ENCODE measurements around the gene KCNJ14.

The KCNJ14 gene

GRCh38 chr19:48490981-48491792 lies 35.8 kb downstream of the KCNJ14 start:
- DNase-seq = no peak

- no peak for DNase-seq
Measured at GRCh38 chr19:48491793-48492123, 36.4 kb downstream of the KCNJ14 start.

DNA sequence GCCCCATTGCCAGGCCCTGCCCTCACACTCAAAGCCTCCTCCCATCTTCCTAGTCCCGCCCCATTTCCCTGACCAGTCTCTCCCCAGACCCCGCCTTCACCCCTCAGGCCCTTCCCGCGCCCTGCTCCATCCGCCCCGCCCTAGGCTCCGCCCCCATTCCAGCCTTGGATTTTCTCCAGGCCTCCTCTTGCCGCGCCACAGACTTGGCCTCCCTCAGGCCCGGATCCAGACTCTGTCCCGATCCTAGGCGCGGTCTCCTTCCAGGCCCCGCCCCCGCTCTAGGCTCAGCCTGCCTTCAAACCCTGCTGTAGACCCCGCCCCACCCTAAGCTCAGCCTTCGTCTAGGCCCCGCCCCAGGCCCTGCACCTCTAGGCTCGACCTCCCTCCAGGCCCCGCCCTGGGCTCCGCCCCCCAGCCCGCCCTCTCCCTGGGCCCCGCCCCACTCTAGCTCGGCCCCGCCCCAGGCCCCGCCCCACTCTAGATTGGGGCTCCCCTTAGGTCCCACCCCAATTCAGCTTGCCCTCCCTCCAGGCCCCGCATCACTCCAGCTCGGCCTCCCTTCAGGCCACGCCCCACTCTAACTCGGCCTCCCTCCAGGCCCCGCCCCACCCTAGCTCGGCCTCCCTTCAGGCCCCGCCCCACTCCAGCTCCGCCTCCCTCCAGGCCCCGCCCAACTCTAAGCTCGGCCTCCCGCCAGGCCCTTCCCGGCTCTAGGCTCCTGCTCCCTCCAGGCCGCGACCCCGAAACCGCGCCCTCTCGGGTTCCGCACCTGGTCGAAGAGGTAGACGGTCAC lies 37.7 kb downstream of the KCNJ14 start:
- DNase-seq = peak; percentile 66

DNA sequence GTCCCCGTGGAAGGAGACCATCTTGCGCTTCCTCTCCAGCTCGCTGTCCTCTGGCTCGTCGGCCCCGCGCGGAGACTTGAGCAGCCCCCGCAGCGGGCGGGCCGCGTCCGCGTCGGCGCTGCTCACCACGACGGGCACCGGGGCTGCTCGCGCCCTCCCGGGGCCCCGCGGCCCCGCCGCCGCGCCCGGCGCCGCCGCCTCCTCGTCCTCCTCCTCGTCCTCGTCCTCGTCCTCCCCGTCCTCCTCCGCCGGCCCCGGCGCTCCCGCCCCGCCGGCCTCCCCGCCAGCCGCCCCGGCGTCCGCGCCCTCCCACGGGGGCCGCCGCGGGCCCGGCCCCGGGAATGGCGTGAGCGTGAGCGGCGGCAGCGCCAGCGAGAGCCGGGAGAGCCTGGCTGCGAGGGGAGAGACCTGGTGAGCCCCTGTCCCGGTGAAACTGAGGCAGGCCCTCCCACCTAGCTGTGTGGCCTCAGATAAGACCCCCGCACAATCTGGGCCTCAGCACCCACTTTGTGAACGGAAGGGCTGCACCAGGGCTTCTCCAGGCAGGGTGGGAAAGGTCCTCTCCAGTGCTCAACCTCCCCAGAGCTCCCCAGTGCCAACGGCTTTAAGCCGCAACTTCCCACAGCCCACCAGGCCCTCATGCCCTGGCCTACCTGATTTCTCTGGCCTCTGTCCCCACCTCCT lies 38.5 kb downstream of the KCNJ14 start:
- DNase-seq = no peak

GRCh38 chr19:48495396-48495795 lies 40.0 kb downstream of the KCNJ14 start:
- no peak for DNase-seq

DNA sequence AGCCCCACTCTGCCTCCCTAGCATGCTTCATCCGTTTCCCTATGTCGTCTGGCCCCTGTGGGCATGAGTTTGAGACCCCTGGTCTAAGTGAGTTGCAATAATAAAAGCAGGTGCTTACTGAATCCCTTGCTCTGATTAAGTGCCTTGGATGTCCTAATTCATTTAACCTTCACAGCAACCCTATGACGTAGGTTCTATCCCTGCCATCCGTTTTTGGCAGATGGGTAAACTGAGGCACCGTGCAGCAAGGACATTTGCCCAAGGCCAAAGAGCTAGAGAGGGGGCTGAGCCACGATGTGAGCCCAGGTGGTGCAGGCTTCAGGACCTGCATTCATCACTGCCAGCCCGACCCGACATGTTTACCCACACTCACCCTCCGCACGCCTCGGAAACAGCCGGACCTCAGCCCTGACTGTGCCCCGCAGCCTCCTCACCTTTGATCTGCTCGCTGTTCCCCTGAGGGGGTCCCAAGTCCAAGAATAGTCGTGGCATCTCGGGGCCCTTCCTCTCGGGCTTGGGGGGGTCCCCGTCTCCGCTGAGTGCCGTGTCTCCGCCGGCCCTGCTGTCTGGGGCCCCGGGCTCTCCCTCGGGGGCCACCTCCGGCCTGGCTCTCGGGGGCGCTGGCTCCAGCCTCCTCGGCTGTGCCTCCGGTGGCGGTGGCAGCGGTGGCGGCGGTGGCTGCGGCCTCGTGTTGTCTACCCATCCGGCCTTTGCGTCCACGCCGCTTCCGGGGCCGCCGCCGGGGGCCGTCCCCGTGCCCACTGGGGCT lies 41.8 kb downstream of the KCNJ14 start:
- no peak for DNase-seq

DNA sequence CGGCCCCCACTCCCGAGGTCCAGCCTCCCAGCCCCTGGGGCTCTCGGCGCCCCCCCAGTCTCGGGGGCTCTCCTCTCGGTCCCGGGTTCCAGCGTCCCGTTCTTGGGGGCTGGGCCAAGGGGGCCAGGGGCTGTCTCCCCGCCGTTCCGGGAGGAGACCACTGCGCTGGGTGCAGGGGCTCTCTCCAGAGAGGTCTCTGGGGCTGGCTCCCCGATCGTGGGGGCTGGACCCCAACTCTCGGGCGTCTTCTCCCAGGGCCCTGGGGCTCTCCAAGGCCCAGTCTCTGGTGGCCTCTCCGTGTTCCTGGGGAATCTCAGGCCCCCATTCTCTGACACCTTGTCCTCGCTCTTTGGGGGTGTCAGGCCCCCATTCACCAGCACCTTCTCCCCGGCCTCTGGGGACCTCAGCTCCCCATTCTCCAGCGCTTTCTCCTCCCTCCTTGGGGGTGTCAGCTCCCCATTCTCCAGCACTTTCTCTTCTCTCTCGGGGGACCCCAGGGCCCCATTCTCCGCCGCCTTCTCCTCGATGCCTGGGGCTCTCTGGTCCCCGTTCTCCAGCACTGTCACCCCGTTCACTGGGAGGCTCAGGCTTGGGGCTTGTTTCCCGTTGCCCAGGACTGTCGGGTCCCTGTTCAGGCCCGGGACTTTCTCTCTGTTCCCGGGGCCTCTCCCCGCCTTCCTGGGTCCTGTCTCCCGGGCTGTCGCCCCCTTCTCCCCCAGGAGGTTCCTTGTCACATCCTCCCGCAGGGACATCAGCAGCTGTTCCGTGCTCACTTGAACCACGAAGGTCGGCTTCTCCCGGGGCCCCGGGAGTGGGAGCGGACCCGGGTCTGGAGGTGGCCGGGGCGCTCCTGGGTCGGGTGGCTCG lies 42.6 kb downstream of the KCNJ14 start:
- no peak for DNase-seq

DNA sequence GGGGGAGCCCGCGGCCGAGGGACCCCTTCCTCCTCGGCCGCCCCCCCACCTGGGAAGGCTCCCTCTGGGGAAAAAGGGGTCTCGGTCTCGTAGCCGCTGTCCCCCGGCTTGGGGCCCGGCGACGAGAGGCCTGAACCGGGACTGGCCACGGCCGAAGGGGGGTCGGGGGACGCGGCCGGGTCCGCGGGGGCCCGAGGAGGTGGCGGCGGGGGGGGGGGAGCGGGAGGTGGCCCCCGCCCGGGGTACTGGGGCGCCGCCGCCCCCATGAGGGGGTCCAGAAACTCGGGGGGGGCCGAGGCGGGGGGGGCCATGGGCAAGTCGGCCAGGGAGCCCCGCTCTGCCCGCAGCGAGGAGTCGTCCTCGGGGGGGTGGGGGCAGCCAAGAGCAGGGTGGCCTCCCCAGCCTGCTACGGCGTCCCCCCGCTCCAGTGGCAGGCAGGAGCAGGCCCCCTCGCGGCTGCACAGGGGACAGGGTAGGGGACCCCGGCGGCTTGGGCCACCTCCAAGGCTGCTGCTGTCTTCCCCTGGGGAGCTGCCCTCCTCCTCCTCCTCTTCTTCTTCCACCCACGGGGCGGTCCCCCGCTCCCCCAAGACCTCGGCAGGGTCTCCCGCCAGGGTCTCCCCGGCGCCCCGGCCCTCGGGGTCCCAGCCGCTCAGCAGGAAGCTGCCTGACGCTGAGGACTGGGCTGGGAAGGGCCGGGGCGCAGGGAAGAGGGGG lies 43.4 kb downstream of the KCNJ14 start:
- no peak for DNase-seq

DNA sequence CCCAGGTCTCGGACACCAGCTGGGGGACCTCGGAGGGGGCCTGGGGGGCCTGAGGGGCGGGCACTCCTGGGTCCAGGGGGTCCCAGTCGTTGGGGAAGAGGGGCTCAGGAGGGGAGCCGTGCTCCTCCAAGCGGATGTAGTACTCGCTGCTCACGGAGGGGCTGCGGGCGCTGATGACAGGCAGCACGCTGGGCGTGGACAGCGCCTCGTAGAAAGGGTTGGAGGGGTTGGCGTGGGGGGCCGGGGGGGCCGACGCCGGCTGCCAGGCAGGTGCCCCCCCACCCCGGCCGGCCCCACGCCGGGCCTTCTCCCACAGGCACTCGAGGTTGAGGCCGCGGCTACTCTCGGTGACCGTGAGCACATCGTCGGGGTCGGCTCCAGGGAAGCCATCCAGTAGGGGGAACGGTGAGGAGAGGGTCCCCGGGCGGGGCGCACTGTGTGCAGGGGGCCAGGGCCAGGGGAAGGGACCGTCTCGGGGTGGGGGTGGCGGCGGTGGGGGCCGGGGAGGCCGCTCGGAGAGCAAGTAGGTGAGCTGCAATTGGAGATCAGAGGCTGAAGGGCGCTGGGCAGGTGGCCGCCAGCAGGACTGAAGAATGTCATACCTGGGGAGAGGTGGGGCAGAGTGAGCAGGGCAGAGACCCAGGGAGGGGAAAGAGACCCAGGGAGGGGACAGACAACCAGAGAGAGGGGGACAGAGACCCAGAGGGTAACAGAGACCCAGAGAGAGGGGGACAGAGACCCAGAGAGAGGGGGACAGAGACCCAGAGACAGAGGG lies 44.1 kb downstream of the KCNJ14 start:
- DNase-seq = no peak

DNA sequence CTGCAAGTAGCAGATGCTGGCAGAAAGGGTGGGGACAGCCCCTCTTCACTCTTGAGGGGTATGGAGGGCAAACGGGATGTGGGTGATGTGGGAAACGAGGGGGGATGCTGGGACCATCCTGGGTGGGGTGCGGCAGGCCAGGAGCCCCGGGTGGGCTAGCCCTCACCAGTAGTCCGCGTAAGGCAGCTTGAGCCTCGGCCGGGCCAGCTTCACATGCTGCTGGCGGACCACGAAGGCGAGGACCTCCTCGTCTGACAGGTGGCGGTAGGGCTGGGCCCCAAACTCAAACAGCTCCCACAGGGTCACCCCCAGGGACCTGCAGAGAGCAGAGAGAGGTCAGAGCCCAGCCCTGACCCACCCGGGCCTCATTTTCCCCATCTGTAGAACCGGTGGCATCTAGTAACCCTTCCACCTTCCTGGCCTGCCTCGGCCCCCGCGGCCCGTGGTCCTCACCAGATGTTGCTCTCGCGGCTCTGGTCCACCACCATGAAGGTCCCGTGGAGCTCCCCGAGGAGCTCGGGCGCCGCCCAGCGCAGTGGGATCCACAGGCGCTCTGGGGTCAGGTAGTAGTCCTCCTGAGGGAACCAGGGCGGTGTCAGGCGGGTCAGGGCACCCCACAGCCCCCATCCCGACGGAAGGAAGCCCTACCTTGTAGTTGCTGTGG lies 45.6 kb downstream of the KCNJ14 start:
- DNase-seq = no peak

- DNase-seq = no peak
Measured at GRCh38 chr19:48501494-48502349, 46.3 kb downstream of the KCNJ14 start.

GRCh38 chr19:48502350-48503018 lies 47.1 kb downstream of the KCNJ14 start:
- no peak for DNase-seq

GRCh38 chr19:48506138-48506733 lies 50.9 kb downstream of the KCNJ14 start:
- peak; percentile 32 for DNase-seq

DNA sequence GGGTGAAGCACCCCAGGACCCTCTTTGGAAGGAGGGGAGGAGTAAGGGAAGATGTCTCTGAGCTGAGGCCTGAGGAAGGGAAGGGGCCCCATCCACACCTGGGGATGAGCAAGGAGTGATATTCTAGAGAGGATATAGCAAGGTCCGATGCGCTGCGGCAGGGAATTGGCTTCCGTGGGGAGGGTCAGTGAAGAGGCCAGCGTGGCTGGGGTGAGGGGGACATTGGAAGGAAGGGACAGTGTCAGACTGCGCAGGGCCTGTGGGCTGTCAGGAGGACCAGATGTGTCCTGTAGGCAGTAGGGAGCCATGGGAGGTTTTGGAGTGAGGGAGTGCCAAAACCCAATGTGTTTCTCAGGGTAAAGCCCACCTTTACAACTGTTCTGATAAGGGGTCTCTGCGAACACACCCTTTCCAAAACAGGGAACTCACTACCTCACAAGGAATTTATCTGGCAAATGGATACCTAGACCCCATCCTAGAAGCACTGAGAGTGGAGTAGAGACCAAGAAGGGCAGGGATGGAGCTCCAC lies 52.6 kb downstream of the KCNJ14 start:
- DNase-seq = no peak

- no peak for DNase-seq
Measured at GRCh38 chr19:48508729-48509411, 53.5 kb downstream of the KCNJ14 start.

- no peak for DNase-seq
Measured at GRCh38 chr19:48509467-48510194, 54.3 kb downstream of the KCNJ14 start.
